CD4-positive, alpha-beta T cell (primary cell): ENCODE measurements around the gene IGFL3. TPM values are rescaled to one million over a fixed set of nuclear protein-coding genes. Genes with fewer than 3 reads are reported as not detected.

Experiments
- ATAC-seq: fragments of 200-7000 bp; cut with Tn5 transposase; one replicate; pipeline ENCODE4 v1.10.0; 2022; ENCODE audit warnings: mild to moderate bottlenecking; ENCODE audit not compliant: poor library complexity
- CTCF ChIA-PET: fragments of 350-600 bp; sonication (Branson Sonifier 250); formaldehyde crosslinking; loops from one replicate; lab custom pipeline; 2021; ENCODE audit warnings: antibody characterized with exemption, inconsistent platforms; lab: Charles Lee
- POLR2A ChIA-PET: fragments of 350-600 bp; sonication (Branson Sonifier 250); formaldehyde crosslinking; loops from one replicate; lab custom pipeline; 2021; ENCODE audit warnings: antibody characterized with exemption, inconsistent platforms; lab: Charles Lee
- DNase-seq, 14 experiments: peaks; one replicate each; pipeline ENCODE4 v3.0.0-alpha.2; 2013 to 2020; ENCODE audit warnings: mixed read lengths in 2 of 14
- H3K27ac ChIP-seq, 2 donors: one replicate each; pipeline versions ENCODE4 v1.5.1 to v1.7.0; 2013; ENCODE audit warnings: low read length in 2 of 2, low read depth in 1 of 2, mild to moderate bottlenecking in 1 of 2
- H3K27me3 ChIP-seq, 2 experiments: 1 replicate in 1 of 2; 2 replicates in 1 of 2; pipeline versions ENCODE4 v1.6.1 to v1.7.0; 2013; ENCODE audit warnings: low read length in 2 of 2, control low read depth in 1 of 2, mild to moderate bottlenecking in 1 of 2, moderate library complexity in 1 of 2; ENCODE audit not compliant: insufficient read depth in 2 of 2, control insufficient read depth in 1 of 2
- H3K36me3 ChIP-seq: one replicate; pipeline ENCODE4 v1.6.1; 2013; ENCODE audit warnings: low read length, control low read depth; ENCODE audit not compliant: insufficient read depth
- H3K4me1 ChIP-seq: one replicate; pipeline ENCODE4 v1.6.1; 2013; ENCODE audit warnings: low read length, control low read depth; ENCODE audit not compliant: insufficient read depth
- H3K4me3 ChIP-seq: one replicate; pipeline ENCODE4 v1.5.1; 2013; ENCODE audit warnings: mild to moderate bottlenecking, low read length, moderate library complexity
- H3K9me3 ChIP-seq, 2 experiments: 1 replicate in 1 of 2; 2 replicates in 1 of 2; pipeline versions ENCODE4 v1.6.1 to v1.7.0; 2013; ENCODE audit warnings: low read length in 2 of 2, mild to moderate bottlenecking in 2 of 2, control low read depth in 1 of 2, moderate library complexity in 1 of 2; ENCODE audit not compliant: control insufficient read depth in 1 of 2, insufficient read depth in 1 of 2
- H3K27ac Mint-ChIP-seq: one replicate; pipeline ENCODE4 v1.8.0; 2020; ENCODE audit warnings: mixed read lengths
- H3K27me3 Mint-ChIP-seq: one replicate; pipeline ENCODE4 v1.8.0; 2021; ENCODE audit warnings: mixed read lengths
- H3K36me3 Mint-ChIP-seq: one replicate; pipeline ENCODE4 v1.8.0; 2021; ENCODE audit warnings: low read depth, mixed read lengths
- H3K4me1 Mint-ChIP-seq: one replicate; pipeline ENCODE4 v1.8.0; 2021; ENCODE audit warnings: low read depth, mixed read lengths
- H3K4me3 Mint-ChIP-seq: one replicate; pipeline ENCODE4 v1.8.0; 2020; ENCODE audit warnings: mild to moderate bottlenecking, mixed read lengths
- H3K9me3 Mint-ChIP-seq: one replicate; pipeline ENCODE4 v1.8.0; 2020; ENCODE audit warnings: mixed read lengths
- CTCF ChIP-seq: fragments of 200-600 bp; IDR thresholded peaks from one replicate; pipeline ENCODE4 v1.8.0; 2022; ENCODE audit warnings: antibody characterized with exemption, mild to moderate bottlenecking
- intact Hi-C, 2 experiments: fragments of 100-400 bp; cut with DNase I in 1 of 2; cut with micrococcal nuclease in 1 of 2; formaldehyde crosslinking; loops; one replicate each; pipeline versions ENCODE4 v1.15.1 to v1.9.0; 2023 to 2025; cut with DNase I, micrococcal nuclease
- total RNA-seq, 174 experiments: library from RNA in 2 of 174; stranded (reverse) in 2 of 174; gene quantifications; one replicate each; pipeline ENCODE4 v1.2.3 and lab custom pipeline; 2021 to 2026

The IGFL3 gene
- total RNA-seq, 2 experiments from 2014 or later, result not detected

DNA sequence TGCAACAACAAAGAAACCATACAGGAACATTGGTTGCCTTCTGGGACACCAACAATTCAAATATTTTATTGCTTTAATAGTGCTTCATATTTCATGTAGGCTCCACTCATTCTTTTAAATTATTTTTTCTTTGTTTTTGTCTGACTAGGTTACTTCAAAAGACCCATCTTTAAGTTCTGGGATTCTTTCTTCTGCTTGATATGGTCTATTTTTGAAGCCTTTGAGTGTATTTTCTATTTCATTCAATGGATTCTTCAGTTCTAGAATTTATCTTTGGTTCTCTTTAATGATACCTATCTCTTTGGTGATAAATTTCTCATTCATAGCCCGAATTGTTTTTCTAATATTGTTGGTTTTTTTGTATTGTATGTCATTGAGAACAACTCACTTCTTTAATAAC lies 38.6 kb downstream of the IGFL3 start:
- H3K9me3 Mint-ChIP-seq, result peaks cover 17% of the 10 kb centered on the region
- no peak overlapping the region for H3K27ac Mint-ChIP-seq
- peaks cover 14 to 28% of the 10 kb centered on the region in 2 experiments for H3K27me3 ChIP-seq
- CTCF ChIA-PET, result no interaction called here
- intact Hi-C loops, result no loop called here
- H3K36me3 ChIP-seq, result no peaks in the 10 kb centered on the region
- POLR2A ChIA-PET, result no interaction called here
- H3K36me3 Mint-ChIP-seq, result peaks cover 11% of the 10 kb centered on the region
- TF ChIP-seq CTCF, result no peak
- no peaks in the 10 kb centered on the region for H3K4me1 ChIP-seq
- ATAC-seq, result no peak
- peaks cover 28 to 32% of the 10 kb centered on the region in 2 experiments for H3K9me3 ChIP-seq
- peaks cover 57% of the 10 kb centered on the region for H3K27me3 Mint-ChIP-seq
- no peak overlapping the region for H3K27ac ChIP-seq
- H3K4me1 Mint-ChIP-seq, result no peaks in the 10 kb centered on the region
- no peak for DNase-seq
- H3K4me3 Mint-ChIP-seq, result no peak overlapping the region
- H3K4me3 ChIP-seq, result no peak overlapping the region

- peaks cover 8% of the 10 kb centered on the region for H3K9me3 Mint-ChIP-seq
- no peak overlapping the region for H3K27ac Mint-ChIP-seq
- peaks cover 40 to 48% of the 10 kb centered on the region in 2 experiments for H3K27me3 ChIP-seq
- TF ChIP-seq CTCF, result no peak
- H3K4me1 Mint-ChIP-seq, result no peaks in the 10 kb centered on the region
- intact Hi-C loops, result loop anchor here (1.0 to 5.0 kb wide), 2 partner anchors 183 to 185 kb away; no protein-coding TSS in a partner anchor
- H3K27me3 Mint-ChIP-seq, result peaks cover 67% of the 10 kb centered on the region
- H3K4me3 ChIP-seq, result no peak overlapping the region
- H3K4me3 Mint-ChIP-seq, result no peak overlapping the region
- no peak overlapping the region for H3K27ac ChIP-seq
- DNase-seq (no peak), ATAC-seq (no peak)
- peaks cover 5% of the 10 kb centered on the region for H3K36me3 Mint-ChIP-seq
- H3K9me3 ChIP-seq, result peaks cover 25 to 36% of the 10 kb centered on the region in 2 experiments
- H3K4me1 ChIP-seq, result peaks cover under 1% of the 10 kb centered on the region
- POLR2A ChIA-PET, result no interaction called here
- no peaks in the 10 kb centered on the region for H3K36me3 ChIP-seq
- CTCF ChIA-PET, result interaction anchor here (1.8 kb wide), 1 partner anchor 182 kb away, joined by 8 read pairs; no protein-coding TSS in a partner anchor
These were observed 41.8 kb downstream of the IGFL3 start for GRCh38 chr19:46082728-46083050.

GRCh38 chr19:46081928-46082727 lies 42.4 kb downstream of the IGFL3 start:
- ATAC-seq, result no peak
- H3K36me3 Mint-ChIP-seq, result peaks cover 5% of the 10 kb centered on the region
- intact Hi-C loops, result loop anchor here (1.0 to 5.0 kb wide), 2 partner anchors 183 to 185 kb away; no protein-coding TSS in a partner anchor
- peaks cover 6% of the 10 kb centered on the region for H3K4me1 ChIP-seq
- H3K4me1 Mint-ChIP-seq, result peaks cover 3% of the 10 kb centered on the region
- peaks cover 46 to 53% of the 10 kb centered on the region in 2 experiments for H3K27me3 ChIP-seq
- H3K9me3 ChIP-seq, result peaks cover 22 to 36% of the 10 kb centered on the region in 2 experiments
- CTCF ChIA-PET, result interaction anchor here (1.8 kb wide), 1 partner anchor 183 kb away, joined by 8 read pairs; no protein-coding TSS in a partner anchor
- TF ChIP-seq CTCF, result peak; percentile 29
- peaks cover 72% of the 10 kb centered on the region for H3K27me3 Mint-ChIP-seq
- POLR2A ChIA-PET, result no interaction called here
- no peaks in the 10 kb centered on the region for H3K36me3 ChIP-seq
- H3K4me3 Mint-ChIP-seq, result no peak overlapping the region
- DNase-seq, result peak in 4 of 14 experiments; percentile 5 to 40 (median 28)
- peaks cover 8% of the 10 kb centered on the region for H3K9me3 Mint-ChIP-seq
- H3K27ac ChIP-seq, result no peak overlapping the region
- no peak overlapping the region for H3K27ac Mint-ChIP-seq
- no peak overlapping the region for H3K4me3 ChIP-seq
